BJ (cell line): ENCODE data around the gene FSTL5. TPM values are rescaled to one million over a fixed set of nuclear protein-coding genes. Genes with fewer than 3 reads are reported as not detected.

Experiments
- CTCF ChIA-PET: fragments of 350-600 bp; formaldehyde crosslinking; extraction: SDS; loops from one replicate; lab custom pipeline; 2021; ENCODE audit warnings: antibody characterized with exemption, inconsistent platforms; lab: Yijun Ruan, JAX
- POLR2A ChIA-PET: fragments of 300-600 bp; sonication (Branson Sonifier 250); formaldehyde crosslinking; extraction: SDS; loops from one replicate; lab custom pipeline; 2021; ENCODE audit warnings: antibody characterized with exemption; lab: Charles Lee
- DNase-seq: peaks from one replicate; pipeline ENCODE4 v3.0.0-alpha.2; 2011; ENCODE audit warnings: low read depth
- H3K27me3 ChIP-seq: 2 replicates; pipeline ENCODE4 v1.6.0; 2011; ENCODE audit warnings: low read length; ENCODE audit not compliant: control insufficient read depth, insufficient read depth
- H3K36me3 ChIP-seq: 2 replicates; pipeline ENCODE4 v1.5.1; 2011; ENCODE audit warnings: low read length; ENCODE audit not compliant: control insufficient read depth, insufficient read depth
- H3K4me3 ChIP-seq: 2 replicates; pipeline ENCODE4 v1.5.1; 2011; ENCODE audit warnings: low read depth, mild to moderate bottlenecking, control low read depth, low read length
- CTCF ChIP-seq: IDR thresholded peaks from 2 replicates; pipeline ENCODE4 v1.5.1; 2011; ENCODE audit warnings: low read depth, mild to moderate bottlenecking, control low read depth, inconsistent platforms, low read length, moderate library complexity; ENCODE audit not compliant: insufficient read depth
- polyA plus RNA-seq: library from polyadenylated mRNA; depleted of rRNA; stranded (reverse); fragments of >200 nt; gene quantifications from 2 replicates; pipeline ENCODE4 v1.2.3, GENCODE V29; 2011

FSTL5 gene
- polyA plus RNA-seq, 1 experiment: not detected

- TF ChIP-seq CTCF: no peak
- Histone ChIP-seq H3K27me3 (no peaks in the 10 kb centered on the region), H3K4me3 (no peak overlapping the region), H3K36me3 (no peaks in the 10 kb centered on the region)
- no peak for DNase-seq
- CTCF ChIA-PET: no interaction called here
- POLR2A ChIA-PET: no interaction called here
Measured at GRCh38 chr4:161664740-161665139, 499.1 kb downstream of the FSTL5 start.

- no peak for TF ChIP-seq CTCF
- POLR2A ChIA-PET: no interaction called here
- DNase-seq: no peak
- CTCF ChIA-PET: no interaction called here
- H3K27me3 ChIP-seq: no peaks in the 10 kb centered on the region
- no peaks in the 10 kb centered on the region for H3K36me3 ChIP-seq
- H3K4me3 ChIP-seq: no peak overlapping the region
Measured at GRCh38 chr4:161663844-161664243, 500.0 kb downstream of the FSTL5 start.

- no peaks in the 10 kb centered on the region for H3K36me3 ChIP-seq
- POLR2A ChIA-PET: no interaction called here
- no peak for DNase-seq
- TF ChIP-seq CTCF: no peak
- CTCF ChIA-PET: no interaction called here
- no peak overlapping the region for H3K4me3 ChIP-seq
- H3K27me3 ChIP-seq: no peaks in the 10 kb centered on the region
Measured at GRCh38 chr4:161658676-161659075, 505.1 kb downstream of the FSTL5 start.

- no peak overlapping the region for H3K4me3 ChIP-seq
- ChIA-PET POLR2A (no interaction called here), CTCF (no interaction called here)
- H3K27me3 ChIP-seq: no peaks in the 10 kb centered on the region
- DNase-seq: no peak
- no peaks in the 10 kb centered on the region for H3K36me3 ChIP-seq
- no peak for TF ChIP-seq CTCF
Measured at GRCh38 chr4:161657616-161658015, 506.2 kb downstream of the FSTL5 start.

GRCh38 chr4:161656594-161656993 is 507.2 kb downstream of the FSTL5 start:
- CTCF ChIA-PET: no interaction called here

More at GRCh38 chr4:161656594-161656993, 507.2 kb downstream of the FSTL5 start:
- no peaks in the 10 kb centered on the region for H3K36me3 ChIP-seq
- POLR2A ChIA-PET: no interaction called here
- DNase-seq: no peak
- TF ChIP-seq CTCF: no peak
- H3K4me3 ChIP-seq: no peak overlapping the region
- no peaks in the 10 kb centered on the region for H3K27me3 ChIP-seq
